Measurements from ENCODE around the gene CTSL. TPM values are rescaled to one million over a fixed set of nuclear protein-coding genes. Genes with fewer than 3 reads are reported as not detected.
"Not testable (repeated sequence)": the region's sequence is repeated elsewhere in the genome, so short reads cannot be mapped to it uniquely, and the experiment has no call there.

The CTSL gene
- total RNA-seq, 2 experiments from 2014 or later = 0.96 TPM; not detected in 1

DNA sequence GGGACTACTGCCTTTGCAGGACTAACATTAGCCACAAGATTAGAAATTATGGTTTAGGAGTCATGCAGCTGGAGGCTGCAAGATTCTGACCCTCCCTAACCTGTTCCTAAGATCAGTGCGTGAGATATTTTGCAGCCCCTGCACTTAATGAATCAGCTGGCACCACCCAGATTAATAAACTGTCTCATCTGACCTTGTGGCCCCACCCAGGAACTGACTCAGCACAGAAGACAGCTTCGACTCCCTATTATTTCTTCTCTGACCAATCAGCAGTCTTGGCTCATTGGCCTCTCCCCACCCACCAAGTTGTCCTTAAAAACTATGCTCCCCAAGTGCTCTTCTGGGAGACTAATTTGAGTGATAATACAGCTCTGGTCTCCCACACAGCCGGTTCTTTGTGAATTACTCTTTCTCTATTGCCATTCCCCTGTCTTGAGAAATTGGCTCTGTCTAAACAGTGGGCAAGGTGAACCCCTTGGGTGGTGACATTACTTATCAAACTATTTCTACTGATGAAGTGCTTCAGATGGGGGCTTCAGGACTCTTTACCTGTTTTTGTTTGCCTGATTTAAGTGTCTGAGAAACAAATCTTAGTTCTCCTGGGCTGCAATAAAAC, 17.0 kb downstream of the CTSL start:
- CTCF ChIA-PET = no interaction called here
- ATAC-seq (no peak), DNase-seq (no peak)
- no peaks in the 10 kb centered on the region for H3K36me3 Mint-ChIP-seq
- no peak overlapping the region for H3K27ac Mint-ChIP-seq
- H3K4me1 Mint-ChIP-seq = no peaks in the 10 kb centered on the region
- no peaks in the 10 kb centered on the region for H3K9me3 Mint-ChIP-seq (ENCODE audit: low read depth)
- H3K4me3 Mint-ChIP-seq = no peak overlapping the region
- no peaks in the 10 kb centered on the region for H3K27me3 Mint-ChIP-seq

DNA sequence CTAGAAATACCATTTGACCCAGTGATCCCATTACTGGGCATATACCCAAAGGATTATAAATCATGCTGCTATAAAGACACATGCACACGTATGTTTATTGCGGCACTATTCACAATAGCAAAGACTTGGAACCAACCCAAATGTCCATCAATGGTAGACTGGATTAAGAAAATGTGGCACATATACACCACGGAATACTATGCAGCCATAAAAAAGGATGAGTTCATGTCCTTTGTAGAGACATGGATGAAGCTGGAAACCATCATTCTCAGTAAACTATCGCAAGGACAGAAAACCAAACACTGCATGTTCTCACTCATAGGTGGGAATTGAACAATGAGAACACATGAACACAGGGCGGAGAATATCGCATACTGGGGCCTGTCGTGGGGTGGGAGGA, 18.3 kb downstream of the CTSL start:
- H3K4me3 Mint-ChIP-seq; H3K4me1 Mint-ChIP-seq; H3K27ac Mint-ChIP-seq; H3K36me3 Mint-ChIP-seq; H3K9me3 Mint-ChIP-seq (ENCODE audit: low read depth); ATAC-seq; DNase-seq; H3K27me3 Mint-ChIP-seq; CTCF ChIA-PET: not testable (repeated sequence)

DNA sequence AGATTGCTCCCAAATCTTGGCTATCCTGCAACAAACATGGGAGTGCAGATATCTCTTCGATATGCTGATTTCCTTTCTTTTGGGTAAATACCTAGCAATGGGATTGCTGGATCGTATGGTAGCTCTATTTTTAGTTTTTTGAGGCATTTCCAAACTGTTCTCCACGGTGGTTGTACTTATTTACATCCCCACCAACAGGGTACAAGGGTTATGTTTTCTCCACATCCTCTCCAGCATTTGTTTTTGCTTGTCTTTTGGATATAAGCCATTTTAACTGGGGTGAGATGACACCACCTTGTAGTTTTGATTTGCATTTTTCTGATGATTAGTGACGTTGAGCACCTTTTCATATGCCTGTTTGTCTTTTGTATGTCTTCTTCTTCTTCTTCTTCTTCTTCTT, 20.3 kb downstream of the CTSL start:
- Mint-ChIP-seq H3K4me1 (no peaks in the 10 kb centered on the region), H3K27me3 (peaks cover 2% of the 10 kb centered on the region), H3K9me3 (ENCODE audit: low read depth) (no peaks in the 10 kb centered on the region), H3K36me3 (no peaks in the 10 kb centered on the region), H3K4me3 (no peak overlapping the region), H3K27ac (no peak overlapping the region)
- no peak for DNase-seq
- no peak for ATAC-seq
- CTCF ChIA-PET = no interaction called here

DNA sequence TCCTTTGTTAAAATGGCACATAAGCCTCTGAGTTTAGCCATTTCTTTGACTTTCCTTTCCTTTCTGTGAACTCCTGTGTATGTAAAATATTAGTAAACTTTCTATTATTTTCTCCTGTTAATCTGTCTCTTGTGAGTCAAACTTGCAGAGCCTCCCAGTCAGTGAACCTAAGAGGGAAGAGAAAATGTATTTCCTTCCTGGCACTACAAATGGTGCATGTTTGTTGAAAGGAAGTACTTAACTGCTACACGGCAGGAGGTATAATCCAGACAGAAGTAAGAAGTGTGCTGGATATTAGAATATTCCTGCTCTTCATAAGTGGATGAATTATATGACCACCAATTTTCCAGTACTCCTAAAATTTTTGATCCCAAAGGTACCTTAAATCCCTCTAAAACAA, 23.0 kb downstream of the CTSL start:
- H3K4me1 Mint-ChIP-seq = no peaks in the 10 kb centered on the region
- peaks cover 2% of the 10 kb centered on the region for H3K27me3 Mint-ChIP-seq
- H3K9me3 Mint-ChIP-seq (ENCODE audit: low read depth) = peaks cover 2% of the 10 kb centered on the region
- CTCF ChIA-PET = no interaction called here
- ATAC-seq = no peak
- no peaks in the 10 kb centered on the region for H3K36me3 Mint-ChIP-seq
- no peak overlapping the region for H3K27ac Mint-ChIP-seq
- no peak for DNase-seq
- no peak overlapping the region for H3K4me3 Mint-ChIP-seq

DNA sequence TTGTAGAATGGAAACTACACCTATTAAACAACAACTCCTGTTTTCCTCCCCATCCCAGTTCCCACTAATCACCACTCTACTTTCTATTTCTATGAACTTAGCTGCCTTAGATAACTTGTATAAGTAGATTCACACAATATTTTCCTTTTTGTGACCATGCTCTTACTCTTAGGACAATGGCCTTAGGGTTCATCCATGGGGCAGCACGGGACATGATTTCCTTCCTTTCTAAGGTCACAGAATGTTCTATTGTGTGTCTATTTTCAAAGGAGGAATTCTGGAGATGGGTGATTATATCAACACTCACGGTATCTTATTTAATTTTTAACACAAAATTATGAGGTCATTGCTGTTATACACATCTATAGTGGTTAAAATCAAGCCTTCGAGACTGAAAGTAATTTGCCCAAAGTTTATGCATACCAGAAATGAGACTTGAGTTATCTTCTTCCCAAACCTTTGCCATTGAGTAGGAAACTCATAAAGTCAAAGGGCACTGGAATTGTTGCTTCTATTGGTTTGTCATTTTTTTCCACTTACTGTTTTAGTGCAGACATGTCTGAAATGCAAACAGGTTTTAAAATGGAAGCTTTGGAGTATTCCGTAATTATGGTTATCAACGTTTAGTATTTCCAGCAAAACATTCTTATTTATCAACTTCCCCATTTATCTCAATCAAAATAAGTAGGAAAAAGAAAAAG, 23.6 kb downstream of the CTSL start:
- CTCF ChIA-PET = no interaction called here
- Mint-ChIP-seq H3K9me3 (ENCODE audit: low read depth) (peaks cover 2% of the 10 kb centered on the region), H3K4me1 (no peaks in the 10 kb centered on the region), H3K27ac (no peak overlapping the region), H3K36me3 (no peaks in the 10 kb centered on the region), H3K27me3 (peaks cover 2% of the 10 kb centered on the region), H3K4me3 (no peak overlapping the region)
- DNase-seq = no peak
- ATAC-seq = no peak

DNA sequence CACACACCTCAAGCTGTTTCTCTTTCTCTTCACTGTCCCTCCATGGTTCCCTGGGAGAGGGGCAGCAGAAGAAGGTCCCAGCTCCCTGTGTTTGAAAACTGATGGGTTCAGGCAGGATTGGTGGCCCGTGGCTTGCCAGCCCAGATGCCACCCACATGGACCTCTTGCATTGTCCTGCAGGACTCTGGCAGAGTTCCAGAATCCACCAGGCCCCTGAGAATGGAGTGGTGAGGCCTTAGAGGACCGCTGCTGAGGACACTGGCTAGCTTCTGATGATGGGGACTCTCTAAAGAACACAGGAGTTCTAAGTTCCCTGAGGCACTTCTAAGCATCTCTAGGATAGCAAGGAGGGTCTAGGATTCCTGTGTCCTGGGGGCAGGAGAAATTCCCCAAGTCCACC, 24.8 kb downstream of the CTSL start:
- Mint-ChIP-seq H3K36me3 (no peaks in the 10 kb centered on the region), H3K4me3 (no peak overlapping the region), H3K27ac (no peak overlapping the region), H3K9me3 (ENCODE audit: low read depth) (peaks cover 6% of the 10 kb centered on the region), H3K4me1 (no peaks in the 10 kb centered on the region), H3K27me3 (peaks cover 6% of the 10 kb centered on the region)
- ATAC-seq (no peak), DNase-seq (no peak)
- CTCF ChIA-PET = no interaction called here

DNA sequence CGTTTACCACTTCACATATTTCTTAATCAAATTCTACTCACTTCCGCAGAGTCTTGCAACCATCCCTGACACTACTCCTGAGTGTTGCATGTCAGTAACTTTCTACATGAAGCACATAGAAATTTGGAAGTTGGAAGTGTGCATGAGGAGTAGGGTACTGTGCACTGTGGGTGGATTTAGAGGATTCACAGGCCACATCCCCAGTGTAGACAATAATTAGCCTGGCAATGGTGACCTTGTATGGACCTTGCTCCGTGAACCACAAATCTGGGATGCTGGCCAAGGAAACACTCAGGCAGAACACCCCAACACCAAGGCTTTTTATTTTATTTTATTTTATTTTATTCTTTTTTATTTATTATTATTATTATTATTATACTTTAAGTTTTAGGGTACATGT, 25.5 kb downstream of the CTSL start:
- CTCF ChIA-PET = no interaction called here
- H3K4me3 Mint-ChIP-seq = no peak overlapping the region
- peaks cover 6% of the 10 kb centered on the region for H3K27me3 Mint-ChIP-seq
- DNase-seq (no peak), ATAC-seq (no peak)
- H3K9me3 Mint-ChIP-seq (ENCODE audit: low read depth) = peaks cover 6% of the 10 kb centered on the region
- H3K27ac Mint-ChIP-seq = no peak overlapping the region
- no peaks in the 10 kb centered on the region for H3K4me1 Mint-ChIP-seq
- no peaks in the 10 kb centered on the region for H3K36me3 Mint-ChIP-seq

DNA sequence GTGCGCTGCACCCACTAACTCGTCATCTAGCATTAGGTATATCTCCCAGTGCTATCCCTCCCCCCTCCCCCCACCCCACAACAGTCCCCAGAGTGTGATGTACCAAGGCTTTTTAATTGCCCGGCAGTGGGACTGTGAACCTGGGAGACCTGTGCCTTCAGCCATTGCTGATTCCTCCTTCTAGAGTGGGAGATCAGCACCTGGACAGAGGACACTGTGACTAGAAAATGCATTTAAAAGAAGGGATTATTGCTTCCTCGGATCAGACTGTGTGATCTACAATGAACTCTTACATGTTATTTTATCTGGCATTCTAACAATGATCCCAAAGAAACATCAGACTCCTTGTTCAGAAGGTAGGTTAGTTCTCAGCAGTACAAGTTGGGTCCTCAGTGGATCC, 25.9 kb downstream of the CTSL start:
- CTCF ChIA-PET = no interaction called here
- ATAC-seq (no peak), DNase-seq (no peak)
- H3K9me3 Mint-ChIP-seq (ENCODE audit: low read depth) = peaks cover 6% of the 10 kb centered on the region
- no peaks in the 10 kb centered on the region for H3K36me3 Mint-ChIP-seq
- no peak overlapping the region for H3K27ac Mint-ChIP-seq
- H3K4me3 Mint-ChIP-seq = no peak overlapping the region
- peaks cover 6% of the 10 kb centered on the region for H3K27me3 Mint-ChIP-seq
- H3K4me1 Mint-ChIP-seq = no peaks in the 10 kb centered on the region

DNA sequence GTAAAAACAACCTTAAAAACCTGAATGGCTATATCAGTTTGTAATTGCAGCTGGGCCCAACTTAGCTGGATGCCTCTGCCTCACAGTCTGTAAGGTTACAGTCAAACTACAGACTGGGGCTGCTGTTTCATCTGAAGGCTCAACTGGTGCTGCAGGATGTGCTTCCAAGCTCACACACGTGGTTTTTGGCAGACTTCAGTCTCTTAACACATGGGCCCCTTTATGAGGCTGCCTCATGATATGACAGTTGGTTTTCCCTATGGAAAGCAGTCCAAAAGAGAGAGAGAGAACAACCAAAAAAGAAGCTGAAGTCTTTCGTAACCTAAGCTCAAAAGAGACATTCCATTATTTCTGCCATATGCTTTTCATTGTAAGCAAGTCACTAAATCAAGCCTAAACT, 27.4 kb downstream of the CTSL start:
- no peak for DNase-seq
- no peaks in the 10 kb centered on the region for H3K4me1 Mint-ChIP-seq
- H3K27ac Mint-ChIP-seq = no peak overlapping the region
- no peak for ATAC-seq
- H3K4me3 Mint-ChIP-seq = no peak overlapping the region
- peaks cover 6% of the 10 kb centered on the region for H3K27me3 Mint-ChIP-seq
- no peaks in the 10 kb centered on the region for H3K36me3 Mint-ChIP-seq
- peaks cover 6% of the 10 kb centered on the region for H3K9me3 Mint-ChIP-seq (ENCODE audit: low read depth)
- CTCF ChIA-PET = no interaction called here

DNA sequence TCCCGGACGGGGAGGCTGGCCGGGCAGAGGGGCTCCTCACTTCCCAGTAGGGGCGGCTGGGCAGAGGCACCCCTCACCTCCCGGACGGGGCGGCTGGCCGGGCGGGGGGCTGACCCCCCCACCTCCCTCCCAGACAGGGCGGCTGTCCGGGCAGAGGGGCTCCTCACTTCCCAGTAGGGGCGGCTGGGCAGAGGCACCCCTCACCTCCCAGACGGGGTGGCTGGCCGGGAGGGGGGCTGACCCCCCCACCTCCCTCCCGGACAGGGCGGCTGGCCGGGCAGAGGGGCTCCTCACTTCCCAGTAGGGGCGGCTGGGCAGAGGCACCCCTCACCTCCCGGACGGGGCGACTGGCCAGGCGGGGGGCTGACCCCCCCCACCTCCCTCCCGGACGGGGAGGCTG, 32.4 kb downstream of the CTSL start:
- H3K36me3 Mint-ChIP-seq; ATAC-seq; DNase-seq; H3K27ac Mint-ChIP-seq; H3K27me3 Mint-ChIP-seq; H3K4me3 Mint-ChIP-seq; H3K9me3 Mint-ChIP-seq (ENCODE audit: low read depth); CTCF ChIA-PET; H3K4me1 Mint-ChIP-seq: not testable (repeated sequence)

DNA sequence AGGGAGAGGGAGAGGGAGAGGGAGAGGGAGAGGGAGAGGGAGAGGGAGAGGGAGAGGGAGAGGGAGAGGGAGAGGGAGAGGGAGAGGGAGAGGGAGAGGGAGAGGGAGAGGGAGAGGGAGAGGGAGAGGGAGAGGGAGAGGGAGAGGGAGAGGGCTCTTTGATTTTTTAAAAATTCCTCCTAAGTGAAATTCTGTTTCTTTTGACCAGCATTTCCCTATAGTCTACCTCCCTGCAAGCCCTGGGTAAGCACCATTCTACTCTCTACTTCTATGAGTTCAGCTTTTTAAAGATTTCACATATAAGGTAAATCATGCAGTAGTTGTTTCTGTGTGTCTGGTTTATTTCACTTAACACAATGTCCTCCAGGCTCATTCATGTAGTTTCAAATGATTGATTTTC, 34.1 kb downstream of the CTSL start:
- H3K27ac Mint-ChIP-seq; H3K4me1 Mint-ChIP-seq; ATAC-seq; H3K9me3 Mint-ChIP-seq (ENCODE audit: low read depth); H3K4me3 Mint-ChIP-seq; CTCF ChIA-PET; DNase-seq; H3K36me3 Mint-ChIP-seq; H3K27me3 Mint-ChIP-seq: not testable (repeated sequence)

DNA sequence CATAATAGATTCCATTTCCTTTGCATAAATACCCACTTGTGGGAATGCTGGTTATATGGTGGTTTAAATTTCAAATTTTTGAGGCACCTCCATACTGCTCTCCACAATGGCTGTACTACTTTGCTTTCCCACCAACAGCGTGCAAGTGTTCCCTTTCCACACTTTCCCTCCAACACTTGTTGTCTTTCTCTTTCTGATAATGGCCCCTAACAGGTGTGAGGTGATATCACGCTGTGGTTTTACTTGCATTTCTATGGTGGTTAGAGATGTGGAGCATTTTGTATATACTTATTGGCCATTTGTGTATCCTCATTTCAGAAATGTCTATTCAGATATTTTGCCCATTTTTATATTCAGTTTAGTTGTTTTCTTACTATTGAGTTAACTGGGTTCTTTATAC, 34.6 kb downstream of the CTSL start:
- Mint-ChIP-seq H3K9me3 (ENCODE audit: low read depth) (no peaks in the 10 kb centered on the region), H3K4me3 (no peak overlapping the region), H3K36me3 (no peaks in the 10 kb centered on the region), H3K4me1 (no peaks in the 10 kb centered on the region), H3K27ac (no peak overlapping the region), H3K27me3 (peaks cover 2% of the 10 kb centered on the region)
- CTCF ChIA-PET = no interaction called here
- DNase-seq (no peak), ATAC-seq (no peak)

DNA sequence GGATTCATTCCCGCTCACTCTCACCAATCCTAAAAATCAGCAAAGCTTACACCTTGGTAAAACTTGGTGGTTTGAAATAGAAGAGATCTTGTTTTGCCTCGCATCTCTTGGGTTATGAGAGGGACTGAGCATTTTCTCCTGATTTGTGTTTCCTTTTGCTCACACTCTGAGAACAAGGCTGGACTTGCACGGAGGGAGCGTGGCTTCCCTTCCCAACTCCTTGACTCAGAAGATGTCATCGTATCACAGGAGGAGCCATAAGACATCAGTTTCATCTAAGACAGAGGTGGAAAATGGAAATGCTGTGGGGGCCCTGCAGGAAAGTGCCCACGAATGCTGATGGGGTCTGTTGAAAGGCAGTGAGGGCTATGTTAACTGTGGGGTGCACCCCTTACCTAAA, 37.4 kb downstream of the CTSL start:
- Mint-ChIP-seq H3K4me3 (no peak overlapping the region), H3K4me1 (no peaks in the 10 kb centered on the region), H3K9me3 (ENCODE audit: low read depth) (no peaks in the 10 kb centered on the region), H3K27me3 (peaks cover 2% of the 10 kb centered on the region), H3K36me3 (no peaks in the 10 kb centered on the region), H3K27ac (no peak overlapping the region)
- CTCF ChIA-PET = no interaction called here
- DNase-seq = no peak
- no peak for ATAC-seq

DNA sequence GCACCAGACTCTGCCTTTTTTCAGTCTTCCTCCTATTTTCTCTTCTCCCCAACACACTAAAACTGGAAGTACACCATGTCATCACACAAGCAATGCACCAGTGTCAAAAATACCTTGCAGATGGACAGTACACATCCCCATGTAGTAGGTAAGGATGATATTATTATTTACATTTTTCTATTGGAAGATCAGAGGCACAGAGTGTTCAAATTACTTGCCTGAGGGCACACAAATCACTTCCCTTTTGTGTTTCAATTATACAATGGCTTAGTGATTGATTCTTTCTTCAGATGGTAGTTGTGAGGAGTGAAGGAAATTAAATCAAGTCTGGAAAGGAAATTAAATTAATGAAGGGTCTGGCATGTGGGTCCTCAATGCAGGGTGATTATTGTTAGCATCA, 39.6 kb downstream of the CTSL start:
- ATAC-seq (no peak), DNase-seq (no peak)
- Mint-ChIP-seq H3K27ac (no peak overlapping the region), H3K36me3 (no peaks in the 10 kb centered on the region), H3K4me3 (no peak overlapping the region), H3K27me3 (peaks cover 8% of the 10 kb centered on the region), H3K4me1 (no peaks in the 10 kb centered on the region), H3K9me3 (ENCODE audit: low read depth) (no peaks in the 10 kb centered on the region)
- CTCF ChIA-PET = no interaction called here

DNA sequence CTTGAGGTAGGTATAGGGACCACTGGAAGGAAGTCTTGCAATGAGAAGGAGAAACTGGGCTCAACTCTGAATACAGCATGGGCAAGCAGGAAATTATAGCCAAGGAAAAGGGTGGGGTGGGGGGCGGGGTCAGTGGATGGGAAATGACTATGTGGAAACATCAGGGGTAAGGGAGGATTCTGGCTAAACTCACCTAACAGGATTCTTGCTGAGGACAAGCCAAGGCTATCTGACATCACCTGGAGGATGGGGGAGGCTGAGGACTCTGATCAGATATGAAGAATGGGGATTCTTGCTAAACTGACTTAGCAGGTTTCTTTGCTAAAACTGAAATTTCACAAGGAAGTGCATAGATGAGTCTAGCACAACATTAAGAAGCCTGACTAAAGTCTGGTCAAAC, 40.8 kb downstream of the CTSL start:
- Mint-ChIP-seq H3K4me1 (no peaks in the 10 kb centered on the region), H3K9me3 (ENCODE audit: low read depth) (no peaks in the 10 kb centered on the region)

More for the DNA sequence above, 40.8 kb downstream of the CTSL start:
- Mint-ChIP-seq H3K27me3 (peaks cover 12% of the 10 kb centered on the region), H3K4me3 (no peak overlapping the region), H3K36me3 (no peaks in the 10 kb centered on the region), H3K27ac (no peak overlapping the region)
- CTCF ChIA-PET = no interaction called here
- ATAC-seq = no peak
- no peak for DNase-seq
